Testis (tissue), 3 donors: ENCODE data around the gene OR2S2. TPM values are rescaled to one million over a fixed set of nuclear protein-coding genes. Genes with fewer than 3 reads are reported as not detected.
A peak's percentile ranks its signal among the peaks of the same experiment; 100 is the strongest.

Experiments
- DNase-seq: peaks from one replicate; pipeline ENCODE4 v3.0.0-alpha.2; 2019
- H3K27ac ChIP-seq, 2 donors: fragments of 200-600 bp; sonication (generic); one replicate each; pipeline ENCODE4 v1.5.1; 2019
- H3K27me3 ChIP-seq: fragments of 200-600 bp; sonication (generic); one replicate; pipeline ENCODE4 v1.5.1; 2019
- H3K36me3 ChIP-seq: fragments of 200-600 bp; sonication (generic); one replicate; pipeline ENCODE4 v1.5.1; 2017; ENCODE audit warnings: low read depth; ENCODE audit errors: missing control alignments
- H3K4me1 ChIP-seq: fragments of 200-600 bp; sonication (generic); one replicate; pipeline ENCODE4 v1.5.1; 2019
- H3K4me3 ChIP-seq, 2 donors: fragments of 200-600 bp; sonication (generic); one replicate each; pipeline ENCODE4 v1.5.1; 2017 to 2019
- H3K9me3 ChIP-seq: fragments of 200-600 bp; sonication (generic); one replicate; pipeline ENCODE4 v1.5.1; 2017
- CTCF ChIP-seq, 3 experiments: fragments of 450-650 bp in 2 of 3; fragments of 200-600 bp in 1 of 3; sonication (generic) in 1 of 3; IDR thresholded peaks; one replicate each; pipeline ENCODE4 v1.5.1; 2016 to 2019; ENCODE audit warnings: antibody characterized with exemption in 3 of 3, mild to moderate bottlenecking in 2 of 3, moderate library complexity in 1 of 3
- POLR2A ChIP-seq: fragments of 450-650 bp; IDR thresholded peaks from one replicate; pipeline ENCODE4 v1.6.1; 2017; ENCODE audit warnings: antibody characterized with exemption, mild to moderate bottlenecking, moderate library complexity
- WGBS, 2 donors: methylation state at CpG; one replicate each; pipeline ENCODE4 v1.1.5; 2018; 5-methylcytosine and 5-hydroxymethylcytosine counted together
- intact Hi-C: fragments of 100-400 bp; cut with DNase I; formaldehyde crosslinking; loops from one replicate; pipeline ENCODE4 v1.15.1; 2023; ENCODE audit warnings: low total_unique reads
- polyA plus RNA-seq: library from polyadenylated mRNA; stranded (reverse); fragments of 350-450 nt; fragmentation: Illumina TruSeq; extraction: RNeasy Lipid Tissue Mini Kit (QIAGEN cat#74804); gene quantifications from one replicate; pipeline ENCODE4 v1.2.3, GENCODE V29; 2014; ENCODE audit warnings: low read depth, low replicate concordance; ENCODE audit not compliant: insufficient read depth
- total RNA-seq, 2 donors: library from RNA; depleted of rRNA; stranded (reverse); fragments of >200 nt; gene quantifications; one replicate each; pipeline ENCODE4 v1.2.3, GENCODE V29; 2016

OR2S2 gene
- total and polyA plus RNA-seq, 3 donors from 2014 or later, result not detected

GRCh38 chr9:35930521-35930920 is 27.4 kb downstream of the OR2S2 start:
- TF ChIP-seq POLR2A (no peak), CTCF (IDR thresholded peaks at IDR 0.05) (no peak)
- no peaks in the 10 kb centered on the region for H3K4me1 ChIP-seq
- no peak for DNase-seq

GRCh38 chr9:35929453-35929718 is 28.6 kb downstream of the OR2S2 start:
- Histone ChIP-seq H3K4me1 (peaks cover 9% of the 10 kb centered on the region), H3K9me3 (no peaks in the 10 kb centered on the region), H3K4me3 (no peak overlapping the region), H3K36me3 (no peaks in the 10 kb centered on the region), H3K27me3 (no peaks in the 10 kb centered on the region), H3K27ac (no peak overlapping the region)
- intact Hi-C loops, result no loop called here
- no peak for TF ChIP-seq CTCF (IDR thresholded peaks at IDR 0.05)
- no peak for TF ChIP-seq POLR2A
- 74 to 81% methylated on average over 6 of the region's 6 CpGs for WGBS, 2 donors
- DNase-seq, result no peak

More at GRCh38 chr9:35930521-35930920, 27.4 kb downstream of the OR2S2 start:
- Histone ChIP-seq H3K36me3 (no peaks in the 10 kb centered on the region), H3K4me3 (no peak overlapping the region), H3K27ac (no peak overlapping the region), H3K27me3 (no peaks in the 10 kb centered on the region), H3K9me3 (no peaks in the 10 kb centered on the region)
- intact Hi-C loops, result no loop called here

GRCh38 chr9:35928591-35929452 is 29.1 kb downstream of the OR2S2 start:
- 88 to 89% methylated on average over 9 of the region's 9 CpGs for WGBS, 2 donors
- no peaks in the 10 kb centered on the region for H3K27me3 ChIP-seq
- TF ChIP-seq POLR2A, result no peak
- no peak for TF ChIP-seq CTCF (IDR thresholded peaks at IDR 0.05)
- intact Hi-C loops, result no loop called here
- H3K4me3 ChIP-seq, result no peak overlapping the region
- H3K36me3 ChIP-seq, result no peaks in the 10 kb centered on the region
- peaks cover 12% of the 10 kb centered on the region for H3K4me1 ChIP-seq
- H3K27ac ChIP-seq, result no peak overlapping the region
- no peak for DNase-seq
- H3K9me3 ChIP-seq, result no peaks in the 10 kb centered on the region

DNA sequence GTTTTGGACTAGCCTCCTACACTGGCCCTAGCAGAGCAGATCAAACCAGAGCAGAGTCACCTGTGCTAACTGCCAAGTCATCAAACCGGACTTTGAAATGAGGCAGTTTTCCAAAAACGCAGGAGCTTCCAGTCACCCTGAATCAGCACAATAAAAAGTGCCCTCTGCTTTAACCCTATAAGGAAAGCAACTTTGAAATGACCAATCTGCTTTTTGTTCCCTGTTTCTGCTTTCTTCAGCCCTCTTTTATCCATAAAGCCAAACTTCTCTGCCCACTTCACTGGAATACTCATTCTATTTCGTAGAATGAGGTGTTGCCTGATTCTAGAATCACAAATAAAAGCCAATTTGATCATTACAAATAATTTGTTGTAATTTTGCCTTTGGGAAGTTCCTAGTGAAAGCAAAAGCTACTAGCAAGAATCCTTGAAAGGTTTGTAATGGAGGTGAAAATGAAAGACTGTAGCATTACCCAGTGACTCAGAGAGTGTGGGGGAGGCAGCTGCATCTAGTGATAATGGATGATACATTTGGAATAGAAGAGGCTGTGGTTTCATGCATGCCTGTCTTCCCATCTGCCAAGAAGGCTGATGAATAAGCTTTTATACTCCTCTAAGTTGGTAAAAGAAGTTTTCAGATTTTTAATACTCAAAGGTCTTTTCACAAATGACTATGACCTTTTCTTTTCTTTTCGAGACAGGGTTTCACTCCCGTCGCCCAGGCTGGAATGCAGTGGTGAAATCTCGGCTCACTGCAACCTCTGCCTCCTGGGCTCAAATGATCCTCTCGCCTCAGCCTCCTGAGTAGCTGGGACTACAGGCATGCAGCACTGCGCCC is 33.8 kb downstream of the OR2S2 start:
- Histone ChIP-seq H3K4me1 (peaks cover 44% of the 10 kb centered on the region), H3K9me3 (no peaks in the 10 kb centered on the region), H3K27me3 (no peaks in the 10 kb centered on the region), H3K4me3 (no peak overlapping the region), H3K27ac (peak overlapping the region; percentile 66 to 72), H3K36me3 (no peaks in the 10 kb centered on the region)
- TF ChIP-seq POLR2A (no peak), CTCF (IDR thresholded peaks at IDR 0.05) (no peak)
- WGBS, 2 donors, result 58 to 63% methylated on average over 9 of the region's 9 CpGs
- DNase-seq, result peak; percentile 89
- intact Hi-C loops, result no loop called here
